ENCODE results near the gene SCUBE3. TPM values are rescaled to one million over a fixed set of nuclear protein-coding genes. Genes with fewer than 3 reads are reported as not detected.
A peak's percentile ranks its signal among the peaks of the same experiment; 100 is the strongest.

SCUBE3 gene
- total RNA-seq, 1 experiment from 2014 or later, result 0.17 TPM

DNA sequence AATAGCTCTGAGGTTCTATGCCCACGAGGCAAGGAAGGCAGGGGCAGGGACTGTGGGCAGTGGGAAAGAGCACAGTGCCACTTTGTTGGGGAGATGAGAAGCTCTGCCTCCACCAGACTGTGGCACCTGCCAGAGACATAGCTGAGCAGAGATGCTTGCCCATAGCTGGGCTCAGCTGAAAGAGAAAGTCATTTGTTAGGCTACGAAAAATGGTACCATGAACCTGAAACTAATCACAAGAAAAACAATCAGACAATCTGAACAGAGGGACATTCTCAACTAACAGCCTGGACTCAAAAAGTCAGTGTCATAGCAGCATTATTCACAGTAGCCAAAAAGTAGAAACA lies 39.7 kb upstream of the SCUBE3 start:
- no TSS peak for BruUV-seq (replicated peaks)

GRCh38 chr6:35174501-35174900 lies 39.3 kb upstream of the SCUBE3 start:
- CTCF ChIA-PET, result interaction anchor here (0.6 kb wide), 1 partner anchor 627 kb away, joined by 3 read pairs; no protein-coding TSS in a partner anchor
- H3K9me2 ChIP-seq (ENCODE audit: insufficient read depth), result no peaks in the 10 kb centered on the region
- no peaks in the 10 kb centered on the region for H3K9me3 ChIP-seq (ENCODE audit: insufficient read depth, low read depth)
- intact Hi-C loops (cut with micrococcal nuclease; ENCODE audit: unreplicated experiment), result no loop called here
- no peak overlapping the region for H3K4me3 ChIP-seq
- H3K27ac ChIP-seq, result no peak overlapping the region
- no TSS peak for BruUV-seq (replicated peaks)
- no peak overlapping the region for H2AFZ ChIP-seq
- TF ChIP-seq EZH2 (IDR thresholded peaks at IDR 0.05; ENCODE audit: low read depth), result no peak
- TF ChIP-seq, protein P1, sequence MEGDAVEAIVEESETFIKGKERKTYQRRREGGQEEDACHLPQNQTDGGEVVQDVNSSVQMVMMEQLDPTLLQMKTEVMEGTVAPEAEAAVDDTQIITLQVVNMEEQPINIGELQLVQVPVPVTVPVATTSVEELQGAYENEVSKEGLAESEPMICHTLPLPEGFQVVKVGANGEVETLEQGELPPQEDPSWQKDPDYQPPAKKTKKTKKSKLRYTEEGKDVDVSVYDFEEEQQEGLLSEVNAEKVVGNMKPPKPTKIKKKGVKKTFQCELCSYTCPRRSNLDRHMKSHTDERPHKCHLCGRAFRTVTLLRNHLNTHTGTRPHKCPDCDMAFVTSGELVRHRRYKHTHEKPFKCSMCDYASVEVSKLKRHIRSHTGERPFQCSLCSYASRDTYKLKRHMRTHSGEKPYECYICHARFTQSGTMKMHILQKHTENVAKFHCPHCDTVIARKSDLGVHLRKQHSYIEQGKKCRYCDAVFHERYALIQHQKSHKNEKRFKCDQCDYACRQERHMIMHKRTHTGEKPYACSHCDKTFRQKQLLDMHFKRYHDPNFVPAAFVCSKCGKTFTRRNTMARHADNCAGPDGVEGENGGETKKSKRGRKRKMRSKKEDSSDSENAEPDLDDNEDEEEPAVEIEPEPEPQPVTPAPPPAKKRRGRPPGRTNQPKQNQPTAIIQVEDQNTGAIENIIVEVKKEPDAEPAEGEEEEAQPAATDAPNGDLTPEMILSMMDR (conservative IDR thresholded peaks at IDR 0.05), result no peak
- H3F3A ChIP-seq (ENCODE audit: insufficient read depth, low read depth), result peaks cover 22% of the 10 kb centered on the region; the same call in 1 of the 2 replicates
- no peaks in the 10 kb centered on the region for H3K36me3 ChIP-seq (ENCODE audit: low read depth)
- H3K27me3 ChIP-seq (ENCODE audit: insufficient read depth, low read depth), result no peaks in the 10 kb centered on the region
- H3K4me2 ChIP-seq, result no peak overlapping the region
- H3K4me1 ChIP-seq (replicated peaks; ENCODE audit: insufficient read depth), result peaks cover 25% of the 10 kb centered on the region
- POLR2A ChIA-PET (ENCODE audit: unreplicated experiment), result interaction anchor here (0.7 kb wide), 1 partner anchor 37 kb away, joined by 5 read pairs; no protein-coding TSS in a partner anchor
- no peak for DNase-seq
- H4K20me1 ChIP-seq (ENCODE audit: insufficient read depth), result no peaks in the 10 kb centered on the region
- H3K79me2 ChIP-seq (ENCODE audit: low read depth), result no peaks in the 10 kb centered on the region

More for the DNA sequence above, 39.7 kb upstream of the SCUBE3 start:
- Histone ChIP-seq H3K9me3 (ENCODE audit: insufficient read depth, low read depth) (no peaks in the 10 kb centered on the region), H3K36me3 (ENCODE audit: low read depth) (no peaks in the 10 kb centered on the region), H3K79me2 (ENCODE audit: low read depth) (no peaks in the 10 kb centered on the region), H2AFZ (no peak overlapping the region), H3K9me2 (ENCODE audit: insufficient read depth) (no peaks in the 10 kb centered on the region), H3K4me3 (no peak overlapping the region), H3K4me2 (peak overlapping the region; percentile 50), H3K27ac (no peak overlapping the region), H3F3A (ENCODE audit: insufficient read depth, low read depth) (peaks cover 22% of the 10 kb centered on the region; the same call in 1 of the 2 replicates), H3K27me3 (ENCODE audit: insufficient read depth, low read depth) (no peaks in the 10 kb centered on the region), H4K20me1 (ENCODE audit: insufficient read depth) (no peaks in the 10 kb centered on the region), H3K4me1 (replicated peaks; ENCODE audit: insufficient read depth) (peaks cover 22% of the 10 kb centered on the region)
- ChIA-PET CTCF (interaction anchor here (0.6 kb wide), 1 partner anchor 627 kb away, joined by 3 read pairs; no protein-coding TSS in a partner anchor), POLR2A (ENCODE audit: unreplicated experiment) (no interaction called here)
- no peak for DNase-seq
- TF ChIP-seq, protein P1 (conservative IDR thresholded peaks at IDR 0.05), result no peak
- no peak for TF ChIP-seq EZH2 (IDR thresholded peaks at IDR 0.05; ENCODE audit: low read depth)
- intact Hi-C loops (cut with micrococcal nuclease; ENCODE audit: unreplicated experiment), result no loop called here

- peaks cover 38% of the 10 kb centered on the region for H3K4me1 ChIP-seq (replicated peaks; ENCODE audit: insufficient read depth)
- no peaks in the 10 kb centered on the region for H4K20me1 ChIP-seq (ENCODE audit: insufficient read depth)
- no peaks in the 10 kb centered on the region for H3K9me3 ChIP-seq (ENCODE audit: insufficient read depth, low read depth)
- intact Hi-C loops (cut with micrococcal nuclease; ENCODE audit: unreplicated experiment), result no loop called here
- DNase-seq, result no peak
- ChIA-PET POLR2A (ENCODE audit: unreplicated experiment) (no interaction called here), CTCF (no interaction called here)
- H3K27me3 ChIP-seq (ENCODE audit: insufficient read depth, low read depth), result no peaks in the 10 kb centered on the region
- peaks cover 31% of the 10 kb centered on the region; the same call in 1 of the 2 replicates for H3F3A ChIP-seq (ENCODE audit: insufficient read depth, low read depth)
- H3K79me2 ChIP-seq (ENCODE audit: low read depth), result no peaks in the 10 kb centered on the region
- no peaks in the 10 kb centered on the region for H3K36me3 ChIP-seq (ENCODE audit: low read depth)
- no peak overlapping the region for H3K27ac ChIP-seq
- H3K4me3 ChIP-seq, result no peak overlapping the region
- TF ChIP-seq, protein P1 (conservative IDR thresholded peaks at IDR 0.05), result no peak
- TF ChIP-seq EZH2 (IDR thresholded peaks at IDR 0.05; ENCODE audit: low read depth), result no peak
- no TSS peak for BruUV-seq (replicated peaks)
- no peak overlapping the region for H2AFZ ChIP-seq
- H3K4me2 ChIP-seq, result no peak overlapping the region
- H3K9me2 ChIP-seq (ENCODE audit: insufficient read depth), result no peaks in the 10 kb centered on the region
Measured at GRCh38 chr6:35176301-35177024, 37.3 kb upstream of the SCUBE3 start.
